ENCODE measurements around the gene DNMT3L. TPM values are rescaled to one million over a fixed set of nuclear protein-coding genes. Genes with fewer than 3 reads are reported as not detected.
A peak's percentile ranks its signal among the peaks of the same experiment; 100 is the strongest.
"Not testable (repeated sequence)": the region's sequence is repeated elsewhere in the genome, so short reads cannot be mapped to it uniquely, and the experiment has no call there.

The DNMT3L gene
- total RNA-seq, 1 donor from 2014 or later, result 1.1 TPM

GRCh38 chr21:44295646-44296045 lies 33.9 kb upstream of the DNMT3L start:
- DNase-seq (ENCODE audit: low spot score) (no peak), ATAC-seq (no peak)

- no peak for DNase-seq (ENCODE audit: low spot score)
- no peak for ATAC-seq
Measured at GRCh38 chr21:44295163-44295573, 33.5 kb upstream of the DNMT3L start.

- ATAC-seq (no peak), DNase-seq (ENCODE audit: low spot score) (no peak)
Measured at GRCh38 chr21:44294391-44295162, 32.9 kb upstream of the DNMT3L start.

- no peak for DNase-seq (ENCODE audit: low spot score)
- no peak for ATAC-seq
Measured at GRCh38 chr21:44293551-44294231, 32.0 kb upstream of the DNMT3L start.

GRCh38 chr21:44292812-44293195 lies 31.1 kb upstream of the DNMT3L start:
- DNase-seq (ENCODE audit: low spot score), result no peak

GRCh38 chr21:44291936-44292811 lies 30.5 kb upstream of the DNMT3L start:
- no peak for DNase-seq (ENCODE audit: low spot score)
- peak; percentile 21 for ATAC-seq

More at GRCh38 chr21:44292812-44293195, 31.1 kb upstream of the DNMT3L start:
- ATAC-seq, result no peak

- DNase-seq (ENCODE audit: low spot score) (no peak), ATAC-seq (no peak)
Measured at GRCh38 chr21:44291078-44291935, 29.6 kb upstream of the DNMT3L start.

GRCh38 chr21:44290327-44291077 lies 28.8 kb upstream of the DNMT3L start:
- ATAC-seq (no peak), DNase-seq (ENCODE audit: low spot score) (no peak)

GRCh38 chr21:44289381-44290010 lies 27.8 kb upstream of the DNMT3L start:
- ATAC-seq (no peak), DNase-seq (ENCODE audit: low spot score) (no peak)

GRCh38 chr21:44288251-44289110 lies 26.8 kb upstream of the DNMT3L start:
- ATAC-seq (no peak), DNase-seq (ENCODE audit: low spot score) (no peak)

GRCh38 chr21:44286716-44287632 lies 25.3 kb upstream of the DNMT3L start:
- DNase-seq (ENCODE audit: low spot score) (no peak), ATAC-seq (no peak)

GRCh38 chr21:44286086-44286715 lies 24.5 kb upstream of the DNMT3L start:
- DNase-seq (ENCODE audit: low spot score) (no peak), ATAC-seq (no peak)

GRCh38 chr21:44285138-44285992 lies 23.7 kb upstream of the DNMT3L start, which contains the start of gene AIRE:
Gene AIRE (plus strand): TSS chr21:44285876. CDS start chr21:44286007, 131 bp downstream.
- no peak for DNase-seq (ENCODE audit: low spot score)
- ATAC-seq, result no peak

GRCh38 chr21:44283948-44284347 lies 22.3 kb upstream of the DNMT3L start:
- no peak for ATAC-seq
- no peak for DNase-seq (ENCODE audit: low spot score)

- DNase-seq (ENCODE audit: low spot score); ATAC-seq: not testable (repeated sequence)
Measured at GRCh38 chr21:44283211-44283785, 21.6 kb upstream of the DNMT3L start.
